Osteocyte (in vitro differentiated cells): ENCODE measurements around the gene LOXHD1. TPM values are rescaled to one million over a fixed set of nuclear protein-coding genes. Genes with fewer than 3 reads are reported as not detected.

Experiments
- DNase-seq: peaks from one replicate; pipeline ENCODE4 v3.0.0; 2021; ENCODE audit warnings: mixed read lengths; ENCODE audit not compliant: unreplicated experiment; ENCODE audit errors: extremely low spot score
- H3K27ac Mint-ChIP-seq: one replicate; pipeline ENCODE4 v1.8.0; 2021; ENCODE audit warnings: mild to moderate bottlenecking, mixed read lengths; ENCODE audit not compliant: unreplicated experiment
- H3K27me3 Mint-ChIP-seq: one replicate; pipeline ENCODE4 v1.8.0; 2021; ENCODE audit warnings: mixed read lengths; ENCODE audit not compliant: unreplicated experiment
- H3K36me3 Mint-ChIP-seq: one replicate; pipeline ENCODE4 v1.8.0; 2021; ENCODE audit warnings: mixed read lengths; ENCODE audit not compliant: unreplicated experiment
- H3K4me1 Mint-ChIP-seq: one replicate; pipeline ENCODE4 v1.8.0; 2021; ENCODE audit warnings: mixed read lengths; ENCODE audit not compliant: unreplicated experiment
- H3K4me3 Mint-ChIP-seq: one replicate; pipeline ENCODE4 v1.8.0; 2021; ENCODE audit warnings: mild to moderate bottlenecking, moderate library complexity, mixed read lengths; ENCODE audit not compliant: unreplicated experiment
- H3K9me3 Mint-ChIP-seq: one replicate; pipeline ENCODE4 v1.8.0; 2021; ENCODE audit warnings: mixed read lengths; ENCODE audit not compliant: unreplicated experiment
- CTCF ChIP-seq: fragments of 200-600 bp; sonication (generic); IDR thresholded peaks from 2 replicates; pipeline ENCODE4 v1.5.0; 2021; ENCODE audit warnings: antibody characterized with exemption, mild to moderate bottlenecking, moderate library complexity
- total RNA-seq: library from RNA; stranded (reverse); gene quantifications from 2 replicates; pipeline ENCODE4 v1.2.1, GENCODE V29; 2021

Gene LOXHD1
- total RNA-seq, 1 donor from 2014 or later, result not detected

GRCh38 chr18:46474487-46475389 is 182.3 kb downstream of the LOXHD1 start:
- Mint-ChIP-seq H3K9me3 (no peaks in the 10 kb centered on the region), H3K36me3 (no peaks in the 10 kb centered on the region), H3K4me3 (no peak overlapping the region), H3K27ac (no peak overlapping the region), H3K4me1 (peaks cover 11% of the 10 kb centered on the region), H3K27me3 (peaks cover 30% of the 10 kb centered on the region)
- DNase-seq, result no peak
- TF ChIP-seq CTCF, result no peak

- H3K4me1 Mint-ChIP-seq, result peaks cover 29% of the 10 kb centered on the region
- no peaks in the 10 kb centered on the region for H3K9me3 Mint-ChIP-seq
- no peaks in the 10 kb centered on the region for H3K36me3 Mint-ChIP-seq
- H3K4me3 Mint-ChIP-seq, result no peak overlapping the region
- no peak for DNase-seq
- H3K27ac Mint-ChIP-seq, result no peak overlapping the region
- no peak for TF ChIP-seq CTCF
- peaks cover 21% of the 10 kb centered on the region for H3K27me3 Mint-ChIP-seq
Observed at GRCh38 chr18:46471809-46472498, 185.1 kb downstream of the LOXHD1 start.

GRCh38 chr18:46470714-46471113 is 186.3 kb downstream of the LOXHD1 start:
- Mint-ChIP-seq H3K36me3 (no peaks in the 10 kb centered on the region), H3K9me3 (no peaks in the 10 kb centered on the region), H3K27me3 (peaks cover 22% of the 10 kb centered on the region), H3K4me3 (no peak overlapping the region), H3K27ac (no peak overlapping the region), H3K4me1 (peaks cover 33% of the 10 kb centered on the region)
- DNase-seq, result no peak
- TF ChIP-seq CTCF, result no peak

GRCh38 chr18:46469186-46469915 is 187.7 kb downstream of the LOXHD1 start:
- Mint-ChIP-seq H3K36me3 (no peaks in the 10 kb centered on the region), H3K4me3 (no peak overlapping the region), H3K27ac (peak overlapping the region; percentile 70), H3K9me3 (no peaks in the 10 kb centered on the region), H3K4me1 (peaks cover 33% of the 10 kb centered on the region), H3K27me3 (peaks cover 23% of the 10 kb centered on the region)
- no peak for DNase-seq
- TF ChIP-seq CTCF, result peak; percentile 7
